GM21576 (cell line): ENCODE results near the gene TTC36.

ENCODE experiments used
- ATAC-seq: cut with Tn5 transposase; IDR thresholded peaks from one replicate; pipeline ENCODE4 v1.9.1; 2021; ENCODE audit warnings: mild to moderate bottlenecking, moderate library complexity; ENCODE audit not compliant: unreplicated experiment

TTC36 gene

DNA sequence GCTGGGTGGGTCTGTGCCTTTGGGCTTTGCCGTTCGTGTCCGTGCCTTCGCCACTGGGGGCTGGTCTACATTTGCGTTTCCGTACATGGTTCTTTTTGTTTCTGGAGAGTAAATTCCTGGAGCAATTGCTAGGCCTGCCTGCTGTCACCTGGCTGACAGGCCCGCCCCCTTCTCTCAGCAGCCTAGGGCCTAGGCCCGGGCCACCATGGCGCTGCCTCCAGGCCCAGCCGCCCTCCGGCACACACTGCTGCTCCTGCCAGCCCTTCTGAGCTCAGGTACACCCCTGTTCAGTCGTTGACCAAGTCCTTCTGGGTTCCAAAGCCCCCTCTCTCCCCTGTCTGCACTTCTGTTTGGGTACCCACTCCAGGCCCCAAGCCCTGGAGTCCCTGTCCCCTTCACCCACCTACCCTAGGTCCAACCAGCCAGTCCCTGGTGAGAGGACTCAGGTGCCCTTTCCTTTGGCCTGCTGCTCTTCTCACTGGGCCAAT is 4.4 kb downstream of the TTC36 start:
- no peak for ATAC-seq

DNA sequence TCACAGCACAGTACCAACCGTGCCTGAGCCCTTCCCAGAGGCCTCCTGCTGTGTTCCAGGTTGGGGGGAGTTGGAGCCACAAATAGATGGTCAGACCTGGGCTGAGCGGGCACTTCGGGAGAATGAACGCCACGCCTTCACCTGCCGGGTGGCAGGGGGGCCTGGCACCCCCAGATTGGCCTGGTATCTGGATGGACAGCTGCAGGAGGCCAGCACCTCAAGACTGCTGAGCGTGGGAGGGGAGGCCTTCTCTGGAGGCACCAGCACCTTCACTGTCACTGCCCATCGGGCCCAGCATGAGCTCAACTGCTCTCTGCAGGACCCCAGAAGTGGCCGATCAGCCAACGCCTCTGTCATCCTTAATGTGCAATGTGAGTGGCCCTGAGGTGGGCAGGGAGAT is 4.8 kb downstream of the TTC36 start:
- no peak for ATAC-seq

DNA sequence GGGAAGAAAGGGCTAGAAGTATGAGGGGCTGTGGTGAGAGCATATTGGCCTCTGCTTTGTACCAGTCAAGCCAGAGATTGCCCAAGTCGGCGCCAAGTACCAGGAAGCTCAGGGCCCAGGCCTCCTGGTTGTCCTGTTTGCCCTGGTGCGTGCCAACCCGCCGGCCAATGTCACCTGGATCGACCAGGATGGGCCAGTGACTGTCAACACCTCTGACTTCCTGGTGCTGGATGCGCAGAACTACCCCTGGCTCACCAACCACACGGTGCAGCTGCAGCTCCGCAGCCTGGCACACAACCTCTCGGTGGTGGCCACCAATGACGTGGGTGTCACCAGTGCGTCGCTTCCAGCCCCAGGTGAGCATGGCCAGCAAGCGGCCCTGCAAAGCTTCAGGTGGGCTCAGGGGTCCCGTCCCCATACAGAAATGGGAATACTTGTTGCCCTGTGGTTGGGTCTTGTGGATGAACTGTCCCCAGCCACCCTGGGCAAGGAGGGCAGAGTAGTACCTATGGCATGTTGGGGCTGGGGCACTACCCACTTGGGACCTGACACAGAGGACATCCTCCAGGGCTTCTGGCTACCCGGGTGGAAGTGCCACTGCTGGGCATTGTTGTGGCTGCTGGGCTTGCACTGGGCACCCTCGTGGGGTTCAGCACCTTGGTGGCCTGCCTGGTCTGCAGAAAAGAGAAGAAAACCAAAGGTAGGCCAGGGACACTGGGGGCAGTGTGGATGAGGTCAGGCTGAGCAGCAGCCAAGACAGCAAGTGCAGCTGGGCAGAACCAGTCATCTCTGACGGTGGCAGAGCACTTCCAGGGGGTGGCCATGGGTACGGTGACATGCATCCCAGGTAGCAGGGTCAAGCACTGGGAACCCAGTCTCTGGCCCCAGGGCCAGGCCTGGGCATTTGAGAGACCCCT is 5.8 kb downstream of the TTC36 start:
- no peak for ATAC-seq

DNA sequence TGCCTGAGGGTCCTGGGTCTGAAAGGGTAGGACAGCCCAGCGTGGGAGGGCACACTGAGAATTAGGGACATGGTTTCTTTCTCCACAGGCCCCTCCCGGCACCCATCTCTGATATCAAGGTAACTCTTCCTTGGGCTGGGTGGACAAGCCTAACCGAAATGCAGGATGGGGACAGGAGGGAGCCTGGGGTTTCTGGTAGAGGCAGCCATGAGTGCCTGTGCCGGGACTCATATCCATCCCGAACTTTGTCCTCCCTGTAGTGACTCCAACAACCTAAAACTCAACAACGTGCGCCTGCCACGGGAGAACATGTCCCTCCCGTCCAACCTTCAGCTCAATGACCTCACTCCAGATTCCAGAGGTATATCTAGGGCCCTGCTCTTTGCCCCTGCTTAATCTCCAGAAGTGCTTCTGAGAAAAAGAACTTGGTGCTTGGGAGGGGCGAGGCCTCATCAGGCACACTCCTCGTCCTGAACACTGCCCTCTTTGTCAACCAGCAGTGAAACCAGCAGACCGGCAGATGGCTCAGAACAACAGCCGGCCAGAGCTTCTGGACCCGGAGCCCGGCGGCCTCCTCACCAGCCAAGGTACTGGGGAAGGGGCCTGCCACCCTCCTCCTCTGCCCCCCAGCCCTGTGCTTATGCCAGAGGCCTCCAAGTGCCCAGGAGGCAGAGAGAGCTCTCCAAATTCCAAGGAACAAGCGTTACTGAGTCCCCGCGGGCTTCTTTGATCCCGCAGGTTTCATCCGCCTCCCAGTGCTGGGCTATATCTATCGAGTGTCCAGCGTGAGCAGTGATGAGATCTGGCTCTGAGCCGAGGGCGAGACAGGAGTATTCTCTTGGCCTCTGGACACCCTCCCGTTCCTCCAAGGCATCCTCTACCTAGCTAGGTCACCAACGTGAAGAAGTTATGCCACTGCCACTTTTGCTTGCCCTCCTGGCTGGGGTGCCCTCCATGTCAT is 6.8 kb downstream of the TTC36 start:
- ATAC-seq, result no peak

DNA sequence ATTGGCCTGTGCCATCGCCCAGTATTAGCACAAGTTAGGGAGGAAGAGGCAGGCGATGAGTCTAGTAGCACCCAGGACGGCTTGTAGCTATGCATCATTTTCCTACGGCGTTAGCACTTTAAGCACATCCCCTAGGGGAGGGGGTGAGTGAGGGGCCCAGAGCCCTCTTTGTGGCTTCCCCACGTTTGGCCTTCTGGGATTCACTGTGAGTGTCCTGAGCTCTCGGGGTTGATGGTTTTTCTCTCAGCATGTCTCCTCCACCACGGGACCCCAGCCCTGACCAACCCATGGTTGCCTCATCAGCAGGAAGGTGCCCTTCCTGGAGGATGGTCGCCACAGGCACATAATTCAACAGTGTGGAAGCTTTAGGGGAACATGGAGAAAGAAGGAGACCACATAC is 8.0 kb downstream of the TTC36 start:
- ATAC-seq, result no peak

DNA sequence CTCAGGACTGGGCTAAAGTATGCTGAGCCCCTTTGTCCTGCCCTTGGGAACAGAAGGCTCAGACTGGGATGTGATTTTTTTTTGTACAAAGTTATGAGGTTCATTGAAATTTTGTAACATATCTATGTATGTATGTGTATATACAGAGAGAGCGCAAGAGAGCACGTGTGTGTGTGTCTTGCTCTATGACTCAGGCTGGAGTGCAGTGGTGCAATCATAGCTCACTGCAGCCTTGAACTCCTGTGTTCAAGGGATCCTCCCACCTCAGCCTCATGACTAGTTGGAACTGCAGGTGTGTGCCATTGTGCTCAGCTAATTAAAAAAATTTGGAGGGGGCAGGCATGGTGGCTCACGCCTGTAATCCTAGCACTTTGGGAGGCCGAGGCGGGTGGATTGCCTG is 9.5 kb downstream of the TTC36 start:
- ATAC-seq, result no peak

DNA sequence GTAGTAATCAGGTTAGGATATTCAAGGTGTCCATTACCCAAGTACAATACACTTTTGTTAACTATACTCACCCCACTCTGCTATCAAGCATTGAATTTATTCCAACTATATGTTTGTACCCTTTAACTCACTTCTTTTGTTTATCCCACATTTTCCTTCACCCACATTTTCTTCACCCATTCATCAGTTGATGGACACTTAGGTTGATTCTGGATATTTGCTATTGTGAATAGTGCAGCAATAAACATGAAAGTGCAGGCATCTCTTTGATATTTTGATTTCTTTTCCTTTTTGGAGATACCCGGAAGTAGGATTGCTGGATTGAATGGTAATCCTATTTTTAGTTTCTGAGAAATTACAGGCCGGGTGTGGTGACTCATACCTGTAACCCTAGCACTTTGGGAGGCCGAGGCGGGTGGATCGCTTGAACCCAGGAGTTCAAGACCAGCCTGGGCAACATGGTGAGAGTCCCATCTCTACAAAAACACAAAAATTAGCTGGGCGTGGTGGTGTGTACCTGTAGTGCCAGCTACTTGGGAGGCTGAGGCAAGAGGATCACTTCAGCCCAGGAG is 10.2 kb downstream of the TTC36 start:
- no peak for ATAC-seq

DNA sequence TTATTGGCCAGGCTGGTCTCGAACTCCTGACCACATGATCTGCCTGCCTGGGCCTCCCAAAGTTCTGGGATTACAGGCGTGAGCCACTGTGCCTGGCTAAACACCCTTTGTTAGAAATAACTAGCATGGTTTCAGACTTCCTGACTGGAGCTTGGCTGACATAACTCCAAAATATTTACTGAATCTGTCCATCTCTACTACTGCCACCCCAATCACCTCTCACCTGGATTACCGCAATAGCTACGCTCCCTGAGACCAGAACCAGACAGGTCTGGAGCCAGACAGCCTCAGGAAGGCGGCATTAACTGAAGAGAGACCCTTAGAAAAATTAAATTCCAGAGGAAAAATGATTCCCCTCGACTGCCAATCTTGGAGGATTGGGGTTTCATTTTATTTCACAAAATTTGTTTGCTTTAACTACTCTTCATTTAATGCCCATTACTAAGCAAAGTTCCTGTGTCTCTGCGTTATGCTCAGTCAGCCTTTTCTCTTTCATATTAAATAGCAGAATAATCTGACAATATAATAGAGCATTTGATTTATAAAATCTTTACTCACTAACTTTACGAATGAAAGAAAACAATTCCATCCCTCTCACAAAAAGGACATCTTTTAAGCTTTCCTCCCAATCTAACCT is 16.9 kb downstream of the TTC36 start:
- no peak for ATAC-seq

DNA sequence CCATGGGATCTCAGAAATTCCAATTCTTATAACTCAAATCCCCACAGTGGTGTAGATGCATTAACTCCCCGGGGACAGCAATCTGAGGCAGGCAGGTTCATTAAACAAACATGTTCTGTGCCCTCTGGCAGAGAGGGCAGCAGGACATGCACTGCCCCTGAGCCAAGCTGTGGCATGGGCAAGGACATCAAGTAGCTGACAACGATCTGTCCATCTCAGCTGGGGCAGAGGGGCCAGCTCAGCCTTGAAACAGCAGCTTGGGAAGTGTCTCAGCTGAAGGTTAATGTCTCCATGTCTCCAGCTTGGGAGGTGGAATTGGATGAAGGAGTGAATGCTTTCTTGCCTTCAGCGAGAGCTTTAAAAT is 17.4 kb downstream of the TTC36 start:
- ATAC-seq, result no peak

DNA sequence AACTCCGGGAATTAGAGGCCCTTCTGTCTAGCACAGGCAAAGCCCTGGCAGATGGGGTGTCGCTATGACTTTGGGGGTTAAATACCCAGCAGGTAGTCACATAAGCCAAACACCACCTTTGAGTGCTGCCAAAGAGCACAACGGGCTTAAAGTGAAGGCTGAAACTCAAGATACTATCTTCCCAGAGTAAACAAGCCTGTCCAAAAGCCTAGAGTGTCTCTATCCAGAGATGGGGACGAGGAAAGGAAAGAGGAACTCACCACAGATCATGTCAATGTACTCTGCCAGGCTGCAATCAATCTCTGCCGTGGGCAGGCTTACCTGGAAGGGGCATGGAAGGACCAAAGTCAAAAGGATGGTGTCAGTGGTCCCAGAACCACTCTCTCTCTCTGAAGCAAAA is 18.3 kb downstream of the TTC36 start:
- no peak for ATAC-seq

DNA sequence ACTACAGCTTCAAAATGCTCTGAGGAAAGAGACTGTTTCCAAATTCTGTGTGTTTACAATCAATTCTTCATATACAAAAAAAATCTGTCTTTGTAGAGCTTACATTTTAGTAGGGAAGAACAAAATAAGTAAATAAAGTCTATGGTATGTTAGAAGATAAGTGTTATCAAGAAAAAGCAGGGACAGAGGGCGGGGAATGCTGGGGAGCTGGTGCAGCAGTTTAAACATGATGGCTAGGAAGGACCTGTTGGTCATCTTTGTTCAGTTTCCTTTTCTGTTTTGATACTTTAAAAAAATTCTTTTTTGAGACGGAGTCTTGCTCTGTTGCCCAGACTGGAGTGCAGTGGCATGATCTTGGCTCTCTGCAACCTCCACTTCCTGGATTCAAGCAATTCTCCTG is 19.9 kb downstream of the TTC36 start:
- no peak for ATAC-seq

DNA sequence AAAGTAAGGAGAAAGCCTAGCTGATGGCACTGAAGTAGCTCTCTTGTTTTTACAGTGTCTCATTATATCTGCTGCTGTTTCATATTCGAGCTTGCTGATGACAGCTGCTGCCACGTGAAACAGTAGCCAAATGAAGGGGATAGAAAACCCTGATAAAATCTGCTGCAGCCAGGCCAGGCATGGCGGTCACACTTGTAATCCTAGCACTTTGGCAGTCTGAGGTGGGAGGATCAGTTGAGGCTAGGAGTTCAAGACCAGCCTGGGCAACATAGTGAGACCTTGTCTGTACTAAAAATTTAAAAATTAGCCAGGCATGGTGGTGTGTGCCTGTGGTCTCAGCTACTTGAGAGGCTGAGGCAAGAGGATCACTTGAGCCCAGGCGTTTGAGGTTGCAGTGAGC is 25.1 kb downstream of the TTC36 start:
- no peak for ATAC-seq

DNA sequence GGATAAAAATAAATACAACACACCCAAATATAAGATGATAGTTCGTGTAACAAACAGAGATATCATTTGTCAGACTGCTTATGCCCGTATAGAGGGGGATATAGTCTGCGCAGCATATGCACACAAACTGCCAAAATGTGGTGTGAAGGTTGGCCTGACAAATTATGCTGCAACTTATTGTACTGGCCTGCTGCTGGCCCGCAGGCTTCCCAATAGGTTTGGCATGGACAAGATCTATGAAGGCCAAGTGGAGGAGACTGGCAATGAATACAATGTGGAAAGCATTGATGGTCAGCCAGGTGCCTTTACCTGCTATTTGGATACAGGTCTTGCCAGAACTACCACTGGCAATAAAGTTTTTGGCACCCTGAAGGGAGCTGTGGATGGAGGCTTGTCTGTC is 33.5 kb downstream of the TTC36 start:
- ATAC-seq, result no peak

DNA sequence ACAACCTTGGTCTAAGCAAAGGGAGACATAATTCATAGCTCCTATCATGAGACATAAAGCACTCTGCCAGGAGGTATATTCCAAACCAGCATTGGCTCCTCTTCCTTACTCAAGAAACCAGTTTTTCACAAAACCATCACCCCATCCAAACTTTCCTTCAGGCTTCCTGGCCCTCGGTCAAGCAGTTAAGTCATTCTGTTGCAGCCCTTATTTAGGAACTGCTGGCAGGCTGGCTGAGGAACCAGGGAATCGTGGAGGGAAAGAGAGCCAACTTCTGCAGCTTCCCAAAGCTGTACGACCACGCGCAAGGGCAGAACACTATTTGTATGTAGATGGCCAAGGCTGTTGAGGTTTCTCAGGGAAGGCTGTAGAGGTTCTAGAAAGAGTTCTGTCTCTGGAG is 37.8 kb downstream of the TTC36 start:
- ATAC-seq, result no peak

DNA sequence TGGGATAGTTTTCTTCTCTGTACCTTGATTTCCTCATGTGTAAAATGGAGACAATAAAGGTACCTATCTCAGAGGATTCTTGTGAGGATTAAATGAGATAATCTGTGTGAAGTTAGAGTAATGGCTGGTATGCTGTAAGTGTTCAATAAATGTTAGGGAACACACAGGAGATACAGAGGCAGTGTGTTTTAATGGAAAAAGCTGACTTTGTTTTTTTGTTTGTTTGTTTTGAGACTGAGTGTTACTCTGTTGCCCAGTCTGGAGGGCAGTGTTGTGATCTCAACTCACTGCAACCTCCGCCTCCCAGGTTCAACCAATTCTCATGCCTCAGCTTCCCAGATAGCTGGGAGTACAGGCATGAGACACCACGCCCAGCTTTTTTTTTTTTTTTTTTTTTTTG is 42.4 kb downstream of the TTC36 start:
- ATAC-seq, result no peak

DNA sequence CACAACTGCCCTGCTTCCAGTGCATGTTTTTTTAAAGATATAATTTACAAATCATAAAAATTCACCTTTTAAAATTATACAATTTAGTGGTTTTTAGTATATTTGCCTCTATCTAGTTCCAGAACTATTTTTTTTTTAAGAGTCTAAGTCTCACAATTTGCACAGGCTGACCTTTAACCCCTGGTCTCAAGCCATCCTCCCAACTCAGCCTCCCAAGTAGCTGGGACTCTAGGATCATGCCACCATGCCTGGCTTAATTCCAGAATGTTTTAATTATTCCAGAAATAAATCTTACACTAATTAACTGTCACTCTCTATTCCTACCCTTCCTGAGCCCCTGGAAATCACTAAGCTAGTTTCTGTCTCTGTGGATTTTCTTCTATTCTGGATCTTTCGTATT is 43.5 kb downstream of the TTC36 start:
- no peak for ATAC-seq

DNA sequence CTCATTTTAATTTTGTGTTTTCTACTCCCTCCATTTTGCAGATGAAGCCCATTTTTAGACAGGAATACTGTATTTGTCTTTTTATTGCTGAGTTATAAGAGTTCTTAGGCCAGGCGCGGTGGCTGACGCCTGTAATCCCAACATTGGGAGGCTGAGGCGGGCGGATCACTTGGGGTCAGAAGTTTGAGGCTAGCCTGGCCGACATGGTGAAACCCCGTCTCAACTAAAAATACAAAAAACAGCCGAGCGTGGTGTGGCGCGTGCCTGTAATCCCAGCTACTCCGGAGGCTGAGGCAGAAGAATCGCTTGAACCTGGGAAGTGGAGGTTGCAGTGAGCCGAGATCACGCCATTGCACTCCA is 44.4 kb downstream of the TTC36 start:
- ATAC-seq, result peak; percentile 29

DNA sequence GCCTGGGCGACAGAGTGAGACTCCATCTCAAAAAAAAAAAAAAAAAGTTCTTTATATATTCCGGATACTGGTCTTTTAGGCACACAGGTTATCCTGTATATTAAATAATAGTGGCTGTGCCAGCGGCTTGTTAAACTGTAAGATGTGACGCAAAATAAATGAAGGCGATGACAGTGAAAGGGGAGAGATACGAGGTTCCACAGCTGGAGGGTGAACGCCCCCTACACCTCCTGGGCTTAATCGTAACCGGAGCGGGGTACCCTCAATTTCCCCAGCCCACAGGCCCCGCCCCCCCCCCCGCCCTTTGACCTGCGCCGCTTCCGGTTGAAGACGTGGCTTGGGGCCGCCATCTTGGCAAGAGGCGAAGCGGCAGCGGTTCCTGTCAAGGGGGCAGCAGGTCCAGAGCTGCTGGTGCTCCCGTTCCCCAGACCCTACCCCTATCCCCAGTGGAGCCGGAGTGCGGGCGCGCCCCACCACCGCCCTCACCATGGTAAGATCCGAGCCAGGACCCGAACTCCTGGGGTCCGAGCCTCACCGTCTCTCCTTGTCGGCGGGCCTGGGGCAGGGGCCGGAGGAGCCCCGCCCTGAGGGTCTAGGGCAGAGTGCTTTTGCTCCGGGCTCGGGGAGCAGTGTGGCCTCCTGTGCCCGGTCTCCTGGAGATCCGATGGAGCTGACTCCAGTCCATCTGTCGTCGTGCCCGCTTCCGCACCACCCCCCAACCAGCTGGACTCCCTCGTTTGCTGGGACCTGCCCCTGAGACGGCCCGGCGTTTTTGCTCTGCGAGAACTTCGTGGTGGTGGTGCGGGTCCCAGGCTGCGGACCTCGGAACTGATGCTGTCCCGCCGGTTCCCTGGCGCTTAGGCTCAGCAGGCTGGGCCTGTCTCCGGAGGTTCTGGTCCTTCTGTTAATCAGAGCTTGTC is 45.0 kb downstream of the TTC36 start, which contains the start of gene ARCN1:
ARCN1 (plus strand) TSS at position 349 of the 920 bp plus-strand sequence; CDS start at position 488, 139 bp downstream.
- ATAC-seq, result peak; percentile 78

DNA sequence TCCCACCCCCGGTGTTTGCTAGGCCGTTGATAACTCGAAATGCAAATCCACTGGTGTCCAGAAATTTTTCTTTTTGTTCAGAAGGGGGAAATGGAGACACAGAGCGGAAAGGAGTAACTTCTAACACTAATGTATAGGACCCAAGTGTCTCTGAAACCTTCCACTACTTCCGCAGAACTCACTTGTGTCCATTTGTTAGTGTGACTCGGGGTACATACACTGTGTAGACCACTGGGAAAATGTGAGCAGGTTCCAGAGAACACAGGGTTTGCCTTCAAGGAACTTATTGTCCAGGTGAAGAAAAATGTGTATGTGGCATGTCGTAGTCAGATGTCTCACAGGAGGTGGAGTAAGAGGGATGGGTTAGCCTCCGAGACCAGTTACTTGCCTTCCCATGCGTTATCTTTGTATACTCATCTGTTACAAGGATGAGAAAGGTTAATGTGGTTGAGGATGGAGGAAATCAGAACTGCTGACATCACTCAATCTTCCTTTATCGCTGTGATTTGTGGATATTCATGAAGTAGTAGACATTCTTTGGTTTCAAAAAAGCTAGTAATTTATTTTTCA is 45.8 kb downstream of the TTC36 start:
- ATAC-seq, result peak; percentile 14
